ENCODE results near the gene ATF7IP2.
"Not testable (repeated sequence)": the region's sequence is repeated elsewhere in the genome, so short reads cannot be mapped to it uniquely, and the experiment has no call there.

Gene ATF7IP2

DNA sequence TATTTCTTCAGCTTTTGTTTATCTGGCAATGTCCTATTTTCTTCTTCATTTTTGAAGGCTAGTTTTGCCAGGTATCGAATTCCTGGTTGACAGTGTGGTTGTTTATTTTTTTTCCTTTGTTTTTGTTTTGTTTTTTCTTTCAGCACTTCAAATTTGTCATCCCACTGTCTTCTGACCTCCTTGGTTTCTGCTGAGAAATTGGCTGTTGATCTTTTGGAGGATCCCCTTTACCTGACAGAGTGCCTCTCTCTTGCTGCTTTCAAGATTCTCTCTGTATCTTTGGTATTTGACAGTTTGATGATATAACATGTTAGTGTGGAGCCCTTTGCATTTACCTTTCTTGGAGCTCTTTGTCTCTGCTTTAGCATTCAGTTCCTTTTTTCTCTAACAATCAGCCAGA lies 9.6 kb upstream of the ATF7IP2 start:
- no peak for DNase-seq

DNA sequence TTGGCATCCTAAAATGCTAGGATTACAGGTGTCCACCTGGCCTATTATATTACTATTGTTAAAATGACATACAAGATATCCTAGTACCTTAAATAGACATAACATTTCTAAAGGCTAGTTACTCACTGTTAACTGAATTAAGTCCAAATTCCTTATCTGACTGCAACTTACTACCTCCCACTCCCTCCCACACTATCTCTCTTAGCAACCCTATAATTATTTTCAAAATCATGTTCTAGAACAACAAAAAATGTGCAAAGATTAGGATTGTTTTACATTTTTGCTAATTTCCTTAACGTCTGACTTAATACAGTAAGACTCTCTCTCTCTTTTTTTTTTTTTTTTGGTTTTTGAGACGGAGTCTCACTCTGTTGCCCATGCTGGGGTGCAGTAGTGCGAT lies 2.2 kb upstream of the ATF7IP2 start:
- no peak for DNase-seq

DNA sequence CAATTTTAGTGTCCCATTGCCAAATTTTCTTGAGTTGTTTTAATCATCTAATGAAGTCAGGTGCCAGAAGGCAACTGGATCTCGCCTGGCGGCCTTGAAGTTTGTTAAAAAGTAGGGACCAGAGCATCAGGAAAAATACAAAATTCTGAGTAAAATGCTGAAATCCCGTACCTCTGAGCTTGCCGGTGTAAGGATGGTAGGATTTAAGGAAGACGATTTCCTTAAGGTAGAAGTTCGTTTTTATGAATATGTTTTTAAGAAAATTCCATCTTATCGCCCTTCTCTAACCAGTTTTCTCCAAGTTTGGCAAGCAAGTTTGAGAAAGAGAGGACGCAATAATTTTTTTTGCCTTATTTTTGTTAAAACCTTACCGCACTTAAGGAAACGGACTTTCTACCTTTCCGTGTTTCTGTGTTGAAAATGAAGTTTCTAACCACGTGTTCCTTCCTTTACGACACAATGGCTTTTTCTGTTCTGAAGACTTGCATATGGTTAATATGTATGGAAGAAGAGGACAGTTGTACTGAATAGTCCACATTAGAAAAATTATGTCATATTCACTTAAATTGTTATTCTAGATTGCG lies 748 bp downstream of the ATF7IP2 start:
- DNase-seq = no peak

DNA sequence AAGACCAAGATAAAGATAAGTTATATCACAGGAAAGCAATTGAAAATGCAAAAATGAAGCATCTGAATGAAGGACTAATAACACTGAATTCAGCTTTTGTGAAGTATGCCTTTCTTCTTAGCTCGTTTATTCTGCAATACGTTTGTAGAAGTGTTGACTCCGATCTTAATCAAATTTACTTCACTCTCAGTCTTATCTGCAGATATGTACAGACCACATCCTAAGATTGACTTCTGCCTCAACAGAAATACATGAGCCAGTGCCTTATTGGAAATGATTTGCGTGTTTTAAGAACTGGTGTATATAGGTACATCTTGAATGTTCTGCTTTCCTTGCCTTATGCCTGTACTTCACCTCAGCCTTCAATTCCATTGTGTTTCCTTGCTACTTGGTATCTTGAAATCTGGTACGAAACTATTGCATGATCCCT lies 1.3 kb downstream of the ATF7IP2 start:
- no peak for DNase-seq

DNA sequence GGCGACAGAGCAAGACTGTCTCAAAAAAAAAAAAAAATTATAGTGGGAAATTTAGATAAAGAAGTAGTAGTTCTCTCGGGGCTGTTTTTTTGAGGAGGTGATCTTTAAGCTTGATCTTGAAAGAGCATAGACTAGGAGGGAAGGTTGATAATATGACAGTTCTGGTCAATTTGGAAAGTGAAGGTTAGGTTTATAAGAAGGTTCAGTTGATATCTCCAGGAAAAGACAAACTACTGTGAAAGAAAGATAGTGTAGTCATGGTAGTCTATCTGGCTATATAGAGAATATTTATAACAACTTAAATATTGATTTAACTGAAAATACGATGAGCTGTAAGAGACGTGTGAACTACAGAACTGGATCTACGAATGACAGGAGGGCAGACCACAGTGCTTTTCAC lies 3.1 kb downstream of the ATF7IP2 start:
- no peak for DNase-seq

DNA sequence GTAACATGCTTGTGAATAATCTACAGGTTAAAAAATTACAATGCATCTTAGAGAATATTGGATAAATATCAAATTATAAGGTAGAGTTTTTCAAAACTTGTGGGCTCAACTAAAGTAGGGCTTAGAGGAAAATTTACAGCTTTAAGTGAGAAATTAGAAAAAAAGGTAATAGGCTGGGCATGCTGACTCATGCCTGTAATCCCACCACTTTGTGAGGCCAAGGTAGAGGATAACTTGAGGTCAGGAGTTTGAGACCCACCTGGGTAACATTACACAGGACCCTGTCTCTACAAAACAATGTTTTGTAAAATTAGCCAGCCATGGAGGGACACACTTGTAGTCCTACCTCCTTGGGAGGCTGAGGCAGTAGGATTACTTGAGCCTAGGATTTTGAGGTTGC lies 4.5 kb downstream of the ATF7IP2 start:
- no peak for DNase-seq

DNA sequence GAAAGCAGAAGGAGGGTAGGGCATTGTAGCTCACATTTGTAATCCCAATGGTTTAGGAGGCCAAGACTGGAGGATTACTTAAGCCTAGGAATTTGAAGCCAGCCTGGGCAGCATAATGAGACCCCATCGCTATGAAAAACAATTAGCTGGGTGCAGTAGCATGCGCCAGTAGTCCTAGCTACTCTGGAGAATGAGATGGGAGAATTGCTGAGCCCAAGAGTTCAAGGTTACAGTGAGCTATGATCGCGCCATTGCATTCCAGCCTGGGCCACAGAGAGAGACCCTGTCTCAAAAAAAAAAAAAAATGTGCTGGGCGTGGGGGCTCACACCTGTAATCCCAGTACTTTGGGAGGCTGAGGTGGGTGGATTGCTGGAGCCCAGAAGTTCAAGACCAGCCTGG lies 5.0 kb downstream of the ATF7IP2 start:
- DNase-seq = no peak

DNA sequence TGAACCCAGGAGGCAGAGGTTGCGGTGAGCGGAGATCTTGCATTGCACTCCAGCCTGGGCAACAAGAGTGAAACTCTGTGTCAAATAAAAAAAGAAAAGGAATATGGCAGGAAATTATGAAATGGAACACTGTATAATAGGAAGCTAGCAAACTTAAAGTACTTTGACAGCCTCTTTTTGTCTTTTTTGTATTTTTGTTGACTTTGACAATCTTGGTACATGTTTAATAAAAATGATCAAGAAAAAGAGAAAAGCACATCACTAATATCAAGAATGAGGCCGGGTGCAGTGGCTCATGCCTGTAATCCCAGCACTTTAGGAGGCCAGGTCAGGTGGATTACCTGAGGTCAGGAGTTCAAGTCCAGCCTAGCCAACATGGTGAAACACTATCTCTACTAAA lies 5.5 kb downstream of the ATF7IP2 start:
- DNase-seq = no peak

DNA sequence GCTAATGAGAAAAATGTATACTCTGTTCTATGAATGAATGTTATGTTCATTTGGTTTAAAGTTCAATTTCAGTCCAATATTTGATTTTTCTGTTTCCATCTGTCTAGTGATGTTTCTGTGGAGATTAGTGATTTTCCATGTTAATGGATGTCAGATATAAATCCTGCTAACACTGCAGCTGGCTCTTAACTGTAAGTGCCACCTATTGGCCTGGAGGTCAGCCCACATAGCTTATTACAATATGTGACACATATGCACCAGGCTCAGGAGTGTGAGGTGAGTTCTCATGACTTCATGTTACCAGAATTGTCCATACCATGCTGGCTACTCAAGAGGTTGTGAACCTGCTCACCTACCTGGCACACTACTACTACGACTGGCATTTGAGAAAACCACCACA lies 17.1 kb downstream of the ATF7IP2 start:
- DNase-seq = no peak

DNA sequence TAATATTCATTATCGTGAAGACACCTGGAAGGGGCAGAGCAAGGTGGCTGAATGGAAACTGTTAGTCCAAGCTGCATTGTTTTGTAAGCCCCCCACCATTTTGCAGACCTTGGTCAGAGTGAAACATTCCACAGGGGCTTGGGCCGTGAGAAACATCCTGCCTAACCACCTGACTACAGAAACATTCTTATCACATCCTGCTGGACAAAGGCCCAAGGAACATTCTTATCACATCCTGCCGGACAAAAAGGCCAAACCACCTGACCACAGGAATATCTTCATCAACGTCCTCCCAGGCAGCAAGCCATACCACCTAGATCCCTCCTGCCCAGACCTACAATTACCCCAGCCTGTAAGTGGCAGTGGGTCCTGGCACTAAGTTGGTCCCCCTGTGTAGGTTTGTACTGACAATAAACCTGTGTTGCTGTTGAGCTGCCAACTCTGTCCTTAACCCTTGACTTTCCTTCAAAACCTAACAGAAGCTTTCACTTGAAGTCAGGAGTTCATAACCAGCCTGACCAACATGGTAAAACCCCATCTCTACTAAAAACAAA lies 19.6 kb downstream of the ATF7IP2 start:
- no peak for DNase-seq

DNA sequence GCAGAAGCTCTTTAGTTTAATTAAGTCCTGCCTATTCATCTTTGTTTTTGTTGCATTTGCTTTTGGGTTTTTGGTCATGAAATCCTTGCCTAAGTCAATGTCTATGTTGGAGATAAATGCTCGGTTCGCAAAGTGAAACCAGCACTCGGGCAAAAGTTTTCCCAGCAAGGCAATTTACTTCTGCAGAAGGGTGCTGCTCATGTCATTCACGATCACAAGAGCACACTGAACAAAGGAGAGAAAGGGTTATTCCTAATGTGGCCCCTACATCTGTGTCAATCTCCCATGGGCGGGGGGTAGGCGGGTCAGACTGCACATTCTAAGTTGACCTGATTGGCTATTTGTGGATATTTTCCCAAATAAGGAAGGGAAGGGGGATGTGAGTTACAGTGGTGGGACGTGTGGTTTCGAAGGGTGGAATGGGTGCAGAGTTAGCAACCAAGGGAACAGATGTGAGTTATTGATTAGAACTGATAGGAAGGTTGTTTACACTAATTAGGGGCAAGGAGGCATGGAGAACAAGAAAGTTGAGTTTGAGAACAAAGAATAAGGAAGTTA lies 23.0 kb downstream of the ATF7IP2 start:
- no peak for DNase-seq

DNA sequence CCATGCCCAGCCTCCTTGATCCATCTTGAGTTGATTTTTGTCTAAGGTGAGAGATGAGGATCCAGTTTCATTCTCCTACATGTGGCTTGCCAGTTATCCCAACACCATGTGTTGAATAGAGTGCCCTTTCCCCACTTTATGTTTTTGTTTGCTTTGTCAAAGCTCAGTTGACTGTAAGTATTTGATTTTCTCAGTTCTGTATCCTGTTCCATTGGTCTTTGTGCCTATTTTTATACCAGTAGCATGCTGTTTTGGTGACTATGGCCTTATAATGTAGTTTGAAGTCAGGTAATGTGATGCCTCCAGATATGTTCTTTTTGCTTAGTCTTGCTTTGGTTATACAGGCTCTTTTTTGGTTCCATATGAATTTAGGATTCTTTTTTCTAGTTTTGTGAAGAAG lies 23.9 kb downstream of the ATF7IP2 start:
- not testable (repeated sequence) for DNase-seq

DNA sequence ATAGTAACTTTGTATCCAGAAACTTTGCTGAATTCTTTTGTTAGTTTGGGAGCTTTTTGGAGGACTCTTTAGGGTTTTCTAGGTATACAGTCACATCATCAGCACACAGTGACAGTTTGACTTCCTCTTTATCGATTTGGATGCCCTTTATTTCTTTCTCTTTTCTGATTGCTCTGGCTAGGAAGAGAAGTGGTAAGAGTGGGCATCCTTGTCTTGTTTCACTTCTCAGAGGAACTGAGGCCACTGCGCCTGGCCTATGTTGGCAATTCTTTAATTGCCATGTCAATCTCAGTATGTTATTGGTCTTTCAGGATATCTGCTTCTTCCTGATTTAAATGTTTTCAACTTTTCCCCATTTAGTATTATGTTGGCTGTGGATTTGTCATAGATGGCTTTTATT lies 24.6 kb downstream of the ATF7IP2 start:
- no peak for DNase-seq

DNA sequence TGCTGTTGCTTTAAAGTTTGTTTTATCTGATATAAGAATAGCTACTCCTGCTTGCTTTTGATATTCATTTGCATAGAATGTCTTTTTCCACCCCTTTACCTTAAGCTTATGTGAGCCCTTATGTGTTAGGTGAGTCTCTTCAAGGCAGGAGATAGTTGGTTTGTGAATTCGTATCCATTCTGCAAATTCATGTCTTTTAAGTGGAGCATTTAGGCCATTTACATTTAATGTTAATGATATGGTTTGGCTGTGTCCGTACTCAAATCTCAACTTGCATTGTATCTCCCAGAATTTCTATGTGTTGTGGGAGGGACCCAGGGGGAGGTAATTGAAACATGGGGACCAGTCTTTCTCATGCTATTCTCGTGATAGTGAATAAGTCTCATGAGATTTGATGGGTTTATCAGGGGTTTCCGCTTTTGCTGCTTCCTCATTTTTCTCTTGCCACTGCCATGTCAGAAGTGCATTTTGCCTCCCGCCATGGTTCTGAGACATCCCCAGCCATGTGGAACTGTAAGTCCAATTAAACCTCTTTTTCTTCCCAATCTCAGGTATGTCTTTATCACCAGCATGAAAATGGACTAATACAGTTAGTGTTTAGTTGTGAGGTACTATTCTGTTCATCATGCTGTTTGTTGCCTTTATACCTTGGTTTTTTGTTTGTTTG lies 27.2 kb downstream of the ATF7IP2 start:
- no peak for DNase-seq

DNA sequence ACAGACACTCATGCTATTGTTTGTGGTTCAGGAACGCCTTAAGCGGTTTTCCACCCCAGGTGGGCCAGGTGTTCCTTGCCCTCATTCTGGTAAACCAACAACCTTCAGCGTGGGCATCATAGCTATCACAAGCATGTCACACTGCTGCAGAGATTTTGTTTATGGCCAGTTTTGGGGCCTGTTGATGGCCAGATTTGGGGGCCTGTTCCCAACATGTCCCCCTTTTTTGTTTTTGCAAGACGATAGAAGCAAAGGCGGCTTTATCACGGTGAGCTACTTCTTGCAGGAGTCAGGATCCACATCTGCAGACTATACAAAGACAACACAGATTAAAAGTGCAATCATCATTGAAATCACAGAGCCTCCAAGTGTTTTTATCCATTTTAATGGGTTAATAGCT lies 32.3 kb downstream of the ATF7IP2 start:
- DNase-seq = not testable (repeated sequence)

DNA sequence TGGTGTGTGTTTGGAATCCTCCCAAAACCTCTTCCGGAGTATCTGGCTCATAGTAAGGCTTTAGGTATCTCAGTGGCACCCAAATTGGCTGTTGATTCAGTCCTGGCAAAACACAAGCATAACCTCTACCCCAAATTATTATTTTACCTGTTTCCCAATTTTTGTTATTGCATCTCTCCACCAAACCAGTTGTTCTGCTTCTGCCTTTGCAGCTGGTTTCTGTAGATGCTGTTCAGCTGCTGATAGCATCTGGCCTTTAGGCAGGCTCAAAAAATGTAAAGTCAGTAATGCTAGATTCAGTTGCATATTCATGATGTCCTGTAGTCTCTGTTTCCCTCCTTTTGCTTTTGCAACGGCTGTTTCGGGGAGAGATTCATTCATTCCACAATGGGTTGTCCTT lies 33.8 kb downstream of the ATF7IP2 start:
- no peak for DNase-seq

DNA sequence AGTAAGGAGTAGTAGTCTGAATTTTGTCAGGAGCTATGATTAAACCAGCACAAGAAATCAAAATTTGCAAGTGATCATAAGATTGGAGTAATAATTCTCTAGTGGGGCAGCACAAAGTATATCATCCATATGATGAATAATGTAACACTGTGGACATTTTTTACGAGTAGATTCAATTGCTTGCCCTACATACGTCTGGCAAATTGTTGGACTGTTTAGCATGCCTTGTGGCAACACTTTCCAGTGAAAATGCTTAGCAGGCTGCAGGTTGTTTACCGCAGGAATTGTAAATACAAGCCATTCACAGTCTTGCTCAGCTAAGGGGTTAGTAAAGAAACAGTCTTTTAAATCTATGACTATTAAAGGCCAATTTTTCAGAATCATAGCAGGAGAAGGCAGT lies 35.7 kb downstream of the ATF7IP2 start:
- no peak for DNase-seq

DNA sequence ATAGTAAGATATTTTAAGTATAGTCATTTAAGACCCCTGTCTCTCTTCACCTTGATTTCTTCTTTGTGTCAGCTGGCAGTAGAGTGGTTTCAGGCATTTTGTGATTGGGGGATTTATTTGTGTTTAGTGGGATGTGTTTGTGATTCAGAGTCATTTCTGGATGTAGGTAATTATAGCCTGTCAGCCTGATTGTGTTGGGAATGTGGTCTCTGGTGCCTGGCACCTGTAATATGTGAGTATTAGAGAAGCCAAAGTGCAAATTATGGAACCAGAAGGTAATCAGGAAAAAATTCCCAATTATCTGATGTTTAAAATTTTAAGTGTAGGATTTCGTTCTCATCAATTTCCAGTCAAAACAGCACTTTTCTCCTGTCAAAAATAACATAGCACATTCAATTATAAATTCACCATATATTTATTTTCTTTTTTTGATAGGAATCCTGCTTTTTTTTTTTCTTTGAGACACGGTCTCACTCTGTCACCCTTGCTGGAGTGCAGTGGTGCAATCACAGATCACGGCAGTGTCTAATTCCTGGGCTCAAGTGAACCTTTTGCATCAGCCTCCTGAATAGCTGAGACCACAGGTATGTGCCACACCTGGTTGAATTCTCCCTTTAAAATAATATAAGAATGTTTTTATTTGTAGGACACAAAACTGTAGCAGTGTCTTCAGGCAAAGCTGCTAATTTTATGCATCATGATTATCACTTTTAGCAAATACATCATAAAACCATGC lies 42.7 kb downstream of the ATF7IP2 start:
- DNase-seq = no peak

DNA sequence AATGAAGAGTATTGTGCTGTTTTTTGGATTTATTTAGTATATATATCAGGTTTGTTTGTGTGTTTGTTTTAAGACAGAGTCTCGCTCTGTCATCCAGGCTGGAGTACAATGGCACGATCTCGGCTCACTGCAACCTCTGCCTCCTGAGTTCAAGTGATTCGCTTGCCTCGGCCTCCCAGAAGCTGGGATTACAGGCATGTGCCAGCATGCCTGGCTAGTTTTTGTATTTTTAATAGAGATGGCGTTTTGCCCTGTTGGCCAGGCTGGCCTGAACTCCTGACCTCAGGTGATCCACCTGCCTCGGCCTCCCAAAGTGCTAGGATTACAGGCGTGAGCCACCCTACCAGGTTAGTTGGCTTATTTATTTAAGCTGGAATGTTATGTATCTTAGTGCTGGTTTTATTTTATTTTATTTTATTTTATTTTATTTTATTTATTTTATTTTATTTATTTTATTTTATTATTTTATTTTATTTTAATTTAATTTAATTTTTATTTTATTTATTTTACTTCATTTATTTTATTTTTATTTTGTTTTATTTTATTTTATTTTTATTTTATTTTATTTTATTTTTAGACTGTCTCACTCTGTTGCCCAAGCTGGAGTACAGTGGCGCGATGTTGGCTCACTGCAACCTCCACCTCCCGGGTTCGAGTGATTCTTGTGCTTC lies 43.6 kb downstream of the ATF7IP2 start:
- not testable (repeated sequence) for DNase-seq

DNA sequence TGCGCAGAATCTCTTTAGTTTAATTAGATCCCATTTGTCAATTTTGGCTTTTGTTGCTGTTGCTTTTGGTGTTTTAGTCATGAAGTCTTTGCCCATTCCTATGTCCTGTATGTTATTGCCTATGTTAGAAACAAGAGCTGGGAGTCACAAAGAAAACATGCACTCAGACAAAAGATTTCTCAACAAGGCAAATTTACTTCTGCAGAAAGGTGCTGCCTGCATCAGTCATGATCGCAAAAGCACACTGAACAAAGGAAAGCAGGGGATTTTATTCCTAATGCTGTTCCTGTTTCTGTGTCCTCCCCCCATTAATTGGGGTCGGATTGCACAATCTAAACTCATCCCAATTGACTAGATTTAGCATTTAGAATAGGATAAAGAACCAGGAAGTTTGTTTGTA lies 55.9 kb downstream of the ATF7IP2 start:
- no peak for DNase-seq

DNA sequence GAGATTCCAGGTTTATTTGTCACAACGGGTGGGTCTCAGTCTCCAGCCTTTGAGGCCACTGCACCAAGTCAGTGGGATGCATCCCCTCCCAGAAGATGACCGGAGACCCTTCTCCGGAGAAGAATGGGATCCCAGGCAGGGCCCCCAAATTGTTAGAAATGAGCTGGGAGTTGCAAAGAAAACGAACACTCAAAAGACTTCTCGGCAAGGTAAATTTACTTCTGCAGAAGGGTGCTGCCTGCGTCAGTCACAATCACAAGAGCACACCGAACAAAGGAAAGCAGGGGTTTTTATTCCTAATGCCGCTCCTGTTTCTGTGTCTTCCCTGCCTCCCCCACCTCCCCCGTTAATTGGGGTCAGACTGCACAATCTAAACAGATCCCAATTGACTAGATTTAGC lies 61.4 kb downstream of the ATF7IP2 start:
- DNase-seq = no peak

DNA sequence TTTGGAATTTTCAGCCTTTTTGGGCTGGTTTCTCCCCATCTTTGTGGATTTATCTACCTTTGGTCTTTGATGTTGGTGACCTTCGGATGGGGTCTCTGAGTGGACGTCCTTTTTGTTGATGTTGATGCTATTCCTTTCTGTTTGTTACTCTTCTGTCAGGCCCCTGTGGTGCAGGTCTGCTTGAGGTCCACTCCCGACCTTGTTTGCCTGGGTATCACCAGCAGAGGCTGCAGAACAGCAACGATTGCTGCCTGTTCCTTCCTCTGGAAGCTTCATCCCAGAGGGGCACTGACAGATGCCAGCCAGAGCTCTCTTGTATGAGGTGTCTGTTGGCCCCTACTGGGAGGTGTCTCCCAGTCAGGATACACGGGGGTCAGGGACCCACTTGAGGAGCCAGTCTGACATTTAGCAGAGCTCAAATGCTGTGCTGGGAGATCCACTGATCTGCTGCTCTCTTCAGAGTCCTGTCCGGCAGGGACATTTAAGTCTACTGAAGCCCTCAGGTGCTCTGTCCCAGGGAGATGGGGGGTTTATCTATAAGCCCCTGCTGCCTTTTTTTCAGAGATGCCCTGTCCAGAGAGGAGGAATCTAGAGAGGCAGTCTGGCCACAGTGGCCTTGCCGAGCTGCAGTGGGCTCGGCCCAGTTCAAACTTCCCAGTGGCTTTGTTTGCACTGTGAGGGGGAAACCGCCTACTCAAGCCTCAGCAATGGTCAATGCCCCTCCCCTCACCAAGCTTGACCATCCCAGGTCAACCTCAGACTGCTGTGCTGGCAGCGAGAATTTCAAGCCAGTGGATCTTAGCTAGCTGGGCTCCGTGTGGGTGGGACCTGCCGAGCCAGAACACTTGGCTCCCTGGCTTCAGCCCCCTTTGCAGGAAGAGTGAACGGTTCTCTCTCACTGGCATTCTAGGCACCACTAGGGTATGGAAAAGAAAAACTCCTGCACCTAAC lies 66.6 kb downstream of the ATF7IP2 start:
- DNase-seq = not testable (repeated sequence)

All from NCI-H69 (cell line).